HTR-8/SVneo (cell line): ENCODE data around the gene NCOA1.
"Not testable (repeated sequence)": the region's sequence is repeated elsewhere in the genome, so short reads cannot be mapped to it uniquely, and the experiment has no call there.

Experiments used
- DNase-seq: peaks from one replicate; pipeline ENCODE4 v3.0.0; 2011; ENCODE audit warnings: low spot score, mixed read lengths; ENCODE audit not compliant: insufficient read length
- FAIRE-seq: peaks from 2 replicates; lab custom pipeline; 2011; peaks lifted over from hg19 to GRCh38; lab: Jason Lieb, UNC

NCOA1 gene

GRCh38 chr2:24763843-24764242 is 272.8 kb downstream of the NCOA1 start:
- DNase-seq = no peak
- FAIRE-seq = no peak

DNA sequence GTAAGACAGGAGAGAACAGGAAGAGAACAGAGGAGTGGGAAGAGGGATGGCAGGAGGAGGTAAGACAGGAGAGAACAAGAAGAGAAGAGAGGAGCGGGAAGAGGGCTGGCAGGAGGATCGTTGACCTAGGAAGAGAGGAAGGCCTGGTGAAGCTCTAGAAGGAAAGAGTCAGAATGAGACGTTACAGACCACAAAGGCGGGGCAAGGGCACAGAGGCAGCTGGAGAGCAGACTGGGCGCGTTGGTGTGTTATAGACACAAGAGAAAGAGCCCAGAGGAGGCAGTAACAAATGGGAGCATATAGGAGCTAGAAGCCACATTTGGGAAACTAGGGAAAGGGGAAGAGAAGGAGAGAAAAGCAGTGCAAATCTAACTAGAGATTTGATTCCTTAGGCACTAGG is 275.6 kb downstream of the NCOA1 start:
- DNase-seq (no peak), FAIRE-seq (no peak)

DNA sequence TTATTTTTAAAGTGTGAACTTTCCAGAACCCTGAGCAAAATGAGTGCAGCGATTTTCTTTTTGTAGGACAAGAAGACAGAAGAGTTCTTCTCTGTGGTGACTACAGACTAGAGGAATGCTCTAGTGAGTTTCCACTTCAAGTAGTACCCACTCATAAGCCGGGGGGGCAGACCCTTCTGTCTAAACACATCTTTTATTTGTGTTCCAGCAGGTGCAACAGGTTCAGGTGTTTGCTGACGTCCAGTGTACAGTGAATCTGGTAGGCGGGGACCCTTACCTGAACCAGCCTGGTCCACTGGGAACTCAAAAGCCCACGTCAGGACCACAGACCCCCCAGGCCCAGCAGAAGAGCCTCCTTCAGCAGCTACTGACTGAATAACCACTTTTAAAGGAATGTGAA is 277.0 kb downstream of the NCOA1 start:
- no peak for FAIRE-seq
- no peak for DNase-seq

GRCh38 chr2:24768601-24769000 is 277.5 kb downstream of the NCOA1 start:
- FAIRE-seq = no peak
- DNase-seq = no peak

- DNase-seq (no peak), FAIRE-seq (no peak)
Measured at GRCh38 chr2:24771061-24771460, 280.0 kb downstream of the NCOA1 start.

DNA sequence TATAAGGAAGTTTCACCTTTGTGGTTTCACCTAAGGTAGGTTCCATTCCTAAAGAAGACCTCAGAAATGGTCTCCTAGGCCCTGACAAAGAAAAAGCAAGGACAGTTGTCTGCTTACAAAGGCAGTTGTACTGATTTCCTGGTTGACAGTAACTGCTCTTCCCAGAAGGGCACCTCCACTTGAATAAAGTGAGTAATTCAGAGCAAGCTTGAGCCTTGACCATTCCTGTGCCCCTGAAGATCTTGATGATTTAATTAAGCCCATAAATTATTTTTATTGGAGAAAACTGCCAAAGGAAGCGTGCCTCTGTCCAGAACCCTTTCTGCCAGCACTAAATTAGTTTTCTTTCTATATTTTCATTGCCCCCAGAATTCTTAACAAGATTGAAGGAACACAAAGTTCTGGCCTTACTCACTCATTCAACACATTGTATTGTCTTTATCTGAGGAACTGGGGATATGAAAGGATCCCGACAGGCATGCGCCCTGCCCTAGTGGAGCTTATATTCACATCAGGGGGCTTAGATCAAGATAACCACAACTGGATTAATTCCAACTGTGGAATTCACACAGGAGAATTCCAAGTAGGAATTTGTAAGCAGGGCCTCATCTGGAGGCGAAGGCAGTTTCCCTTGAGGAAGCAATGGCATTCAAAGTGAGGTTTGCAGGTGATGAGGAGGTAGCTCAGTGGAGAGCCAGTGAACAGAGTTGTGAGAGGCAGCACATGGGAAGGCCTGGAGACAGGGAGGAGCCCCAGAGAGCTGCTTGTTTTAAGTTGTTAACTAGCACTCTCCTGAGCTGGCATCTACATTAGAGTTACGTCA is 280.9 kb downstream of the NCOA1 start:
- no peak for FAIRE-seq
- no peak for DNase-seq

- no peak for DNase-seq
- no peak for FAIRE-seq
Measured at GRCh38 chr2:24774373-24774772, 283.3 kb downstream of the NCOA1 start.

DNA sequence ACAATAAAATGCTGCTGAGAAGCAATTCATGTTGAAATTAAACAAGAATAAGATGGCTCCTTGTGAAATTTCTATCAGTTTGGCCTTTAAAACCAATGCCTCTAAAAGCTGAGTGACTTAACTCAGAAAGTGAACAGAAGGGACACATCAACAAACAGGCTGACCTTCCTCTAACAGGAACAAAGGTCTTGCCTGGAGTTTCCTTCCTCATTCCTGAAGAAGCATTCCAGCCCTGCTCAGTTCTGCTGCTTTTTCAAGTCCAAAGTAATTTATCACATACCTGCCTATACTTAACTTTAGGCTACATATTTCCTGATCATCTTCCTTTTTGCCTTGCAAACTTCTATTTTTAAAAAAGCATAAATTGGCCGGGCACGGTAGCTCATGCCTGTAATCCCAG is 288.1 kb downstream of the NCOA1 start:
- DNase-seq (no peak), FAIRE-seq (no peak)

GRCh38 chr2:24783641-24784040 is 292.6 kb downstream of the NCOA1 start:
- no peak for FAIRE-seq

GRCh38 chr2:24785671-24786321 is 294.7 kb downstream of the NCOA1 start:
- FAIRE-seq (no peak), DNase-seq (no peak)

More at GRCh38 chr2:24783641-24784040, 292.6 kb downstream of the NCOA1 start:
- no peak for DNase-seq

GRCh38 chr2:24787532-24787931 is 296.5 kb downstream of the NCOA1 start:
- no peak for FAIRE-seq
- DNase-seq = no peak

DNA sequence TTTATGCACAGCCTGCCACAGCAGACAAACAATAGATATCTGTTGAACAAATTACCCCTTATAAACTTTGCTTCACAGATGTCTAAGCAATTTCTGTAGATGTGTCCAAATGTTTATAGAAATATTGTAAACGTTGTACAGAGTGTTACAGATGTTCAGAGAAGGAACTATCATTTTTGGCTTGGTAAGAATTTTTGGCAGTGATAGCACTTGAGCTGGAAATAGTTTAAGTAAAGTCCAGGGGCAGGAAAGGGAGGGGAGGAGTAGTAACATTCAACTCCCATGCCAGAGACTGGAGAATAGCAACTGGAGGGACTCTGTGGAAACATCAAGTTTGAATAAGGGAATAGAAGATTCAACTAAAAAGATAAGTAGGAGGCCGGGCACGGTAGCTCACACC is 297.8 kb downstream of the NCOA1 start:
- no peak for FAIRE-seq
- no peak for DNase-seq

DNA sequence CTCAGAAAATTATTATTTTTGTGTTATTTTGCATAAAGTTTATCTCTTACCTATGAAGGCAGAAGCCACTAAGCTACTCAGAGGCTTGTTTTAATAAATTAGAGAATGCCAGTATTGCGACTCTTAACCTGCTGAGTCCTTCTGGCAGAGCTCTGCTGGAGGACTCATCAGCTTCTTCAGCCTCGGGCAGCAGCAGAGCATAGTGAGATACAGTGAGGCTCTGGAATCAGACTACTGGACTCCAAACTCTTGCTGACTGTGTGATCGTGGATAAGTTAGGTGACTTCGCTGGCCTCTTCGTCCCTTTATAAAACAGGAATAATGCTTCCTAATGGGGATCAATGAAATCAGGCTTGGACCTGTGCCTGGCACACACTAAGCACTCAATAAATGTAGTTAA is 300.4 kb downstream of the NCOA1 start:
- DNase-seq (no peak), FAIRE-seq (no peak)

- DNase-seq (no peak), FAIRE-seq (no peak)
Measured at GRCh38 chr2:24792542-24792873, 301.5 kb downstream of the NCOA1 start.

DNA sequence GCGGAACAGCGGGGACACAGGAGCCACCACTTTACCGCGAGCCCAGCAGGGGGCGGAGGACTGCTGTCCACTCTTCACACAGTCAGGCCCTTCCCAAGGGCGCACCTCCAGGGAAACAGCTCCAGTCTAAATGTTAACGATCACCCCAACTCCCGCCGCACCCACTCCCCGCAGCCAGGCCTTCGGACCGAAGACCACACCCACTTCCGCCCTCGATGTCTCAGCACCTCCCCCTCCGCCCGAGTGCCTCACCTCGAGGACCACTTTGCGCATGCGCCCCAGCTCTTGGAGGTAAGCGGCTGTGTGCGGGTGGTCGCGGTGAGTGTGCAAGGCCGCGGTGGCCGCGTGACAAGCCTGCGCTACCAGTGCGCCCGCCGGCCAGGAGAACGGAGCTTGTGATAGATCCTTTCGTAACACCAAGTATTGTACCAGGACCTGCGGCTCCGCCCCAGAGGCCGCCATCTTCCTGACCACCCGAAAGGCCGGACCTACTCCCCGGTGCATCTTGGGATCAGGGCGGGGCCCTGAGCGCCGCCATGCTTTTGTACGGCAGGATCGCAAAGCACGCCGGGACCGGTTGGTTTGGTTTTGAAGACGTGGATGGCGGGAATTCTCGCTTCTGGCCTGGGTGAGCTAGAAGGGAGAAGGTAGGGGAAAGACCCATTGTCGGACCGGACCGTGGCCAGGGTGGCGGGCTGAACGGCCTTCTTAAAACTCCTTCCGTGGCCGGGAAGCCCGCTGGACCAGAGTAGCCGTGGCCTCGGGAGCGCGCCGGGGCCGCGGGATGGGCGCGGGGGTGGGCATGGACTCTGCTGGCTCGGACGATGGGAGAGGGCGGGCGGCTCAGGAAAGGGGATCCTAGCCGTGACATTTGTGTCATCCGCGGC is 302.1 kb downstream of the NCOA1 start, which contains the start of the genes CENPO and PTRHD1:
Gene CENPO (plus strand): TSS at position 552 of the 887 bp plus-strand sequence. CDS start 495 bp downstream, outside the sequence.
Gene PTRHD1 (minus strand): TSS at position 518 of the 887 bp plus-strand sequence. CDS start 14 bp downstream, at position 504.
- DNase-seq = peak; percentile 98
- peak; percentile 83 for FAIRE-seq

- DNase-seq (peak; percentile 48), FAIRE-seq (peak; percentile 16)
Measured at GRCh38 chr2:24793761-24794435, 302.8 kb downstream of the NCOA1 start.

- FAIRE-seq (no peak), DNase-seq (no peak)
Measured at GRCh38 chr2:24797644-24798043, 306.6 kb downstream of the NCOA1 start.

DNA sequence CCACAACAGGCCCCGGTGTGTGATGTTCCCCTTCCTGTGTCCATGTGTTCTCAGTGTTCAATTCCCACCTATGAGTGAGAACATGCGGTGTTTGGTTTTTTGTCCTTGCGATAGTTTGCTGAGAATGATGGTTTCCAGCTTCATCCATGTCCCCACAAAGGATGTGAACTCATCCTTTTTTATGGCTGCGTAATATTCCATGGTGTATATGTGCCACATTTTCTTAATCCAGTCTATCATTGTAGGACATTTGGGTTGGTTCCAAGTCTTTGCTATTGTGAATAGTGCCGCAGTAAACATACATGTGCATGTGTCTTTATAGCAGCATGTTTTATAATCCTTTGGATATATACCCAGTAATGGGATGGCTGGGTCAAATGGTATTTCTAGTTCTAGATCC is 309.4 kb downstream of the NCOA1 start:
- not testable (repeated sequence) for FAIRE-seq, DNase-seq

DNA sequence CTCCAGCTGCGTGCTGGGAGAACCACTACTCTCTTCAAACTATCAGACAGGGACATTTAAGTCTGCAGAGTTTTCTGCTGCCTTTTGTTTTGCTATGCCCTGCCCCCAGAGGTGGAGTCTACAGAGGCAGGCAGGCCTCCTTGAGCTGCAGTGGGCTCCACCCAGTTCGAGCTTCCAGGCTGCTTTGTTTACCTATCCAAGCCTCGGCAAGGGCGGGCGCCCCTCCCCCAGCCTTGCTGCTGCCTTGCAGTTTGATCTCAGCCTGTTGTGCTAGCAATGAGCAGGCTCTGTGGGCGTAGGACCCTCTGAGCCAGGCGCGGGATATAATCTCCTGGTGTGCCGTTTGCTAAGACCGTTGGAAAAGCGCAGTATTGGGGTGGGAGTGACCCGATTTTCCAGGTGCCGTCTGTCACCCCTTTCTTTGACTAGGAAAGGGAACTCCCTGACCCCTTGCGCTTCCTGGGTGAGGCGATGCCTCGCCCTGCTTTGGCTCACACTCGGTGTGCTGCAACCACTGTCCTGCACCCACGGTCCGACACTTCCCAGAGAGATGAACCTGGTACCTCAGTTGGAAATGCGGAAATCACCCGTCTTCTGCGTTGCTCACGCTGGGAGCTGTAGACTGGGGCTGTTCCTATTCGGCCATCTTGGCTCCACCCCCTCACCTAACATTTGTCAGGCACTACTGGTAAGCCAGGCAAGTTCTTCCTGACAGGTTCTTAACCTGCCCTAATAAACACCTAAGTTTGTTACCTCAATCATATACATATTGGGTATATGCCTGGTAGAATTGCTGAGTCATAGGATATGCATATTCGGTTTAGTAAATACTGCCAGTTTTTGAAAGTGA is 315.0 kb downstream of the NCOA1 start:
- not testable (repeated sequence) for DNase-seq, FAIRE-seq
